Measurements from ENCODE around the gene SSR4.

The SSR4 gene

GRCh38 chrX:153768311-153769157 lies 25.9 kb upstream of the SSR4 start:
- intact Hi-C loops (cut with DNase I) = no loop called here

GRCh38 chrX:153769158-153769864 lies 25.2 kb upstream of the SSR4 start:
- peak in 4 of 10 donors; percentile 13 to 81 (median 52) for DNase-seq
- intact Hi-C loops (cut with DNase I) = no loop called here

More at GRCh38 chrX:153768311-153769157, 25.9 kb upstream of the SSR4 start:
- DNase-seq = peak in 4 of 10 donors; percentile 19 to 83 (median 69)

GRCh38 chrX:153769865-153770600 lies 24.4 kb upstream of the SSR4 start:
- peak in 4 of 10 donors; percentile 18 to 85 (median 69) for DNase-seq
- intact Hi-C loops (cut with DNase I) = no loop called here

GRCh38 chrX:153770601-153771414 lies 23.7 kb upstream of the SSR4 start:
- peak in 3 of 10 donors; percentile 11 to 72 (median 35) for DNase-seq
- intact Hi-C loops (cut with DNase I) = no loop called here

- intact Hi-C loops (cut with DNase I) = no loop called here
Observed at GRCh38 chrX:153771415-153772315, 22.8 kb upstream of the SSR4 start.

GRCh38 chrX:153772316-153773217 lies 21.9 kb upstream of the SSR4 start:
- DNase-seq = peak in 6 of 10 donors; percentile 2 to 72 (median 39)
- intact Hi-C loops (cut with DNase I) = no loop called here

More at GRCh38 chrX:153771415-153772315, 22.8 kb upstream of the SSR4 start:
- DNase-seq = peak in 4 of 10 donors; percentile 23 to 80 (median 71)

GRCh38 chrX:153773218-153773611 lies 21.3 kb upstream of the SSR4 start:
- peak in 4 of 10 donors; percentile 8 to 73 (median 67) for DNase-seq
- intact Hi-C loops (cut with DNase I) = no loop called here

GRCh38 chrX:153773741-153774575 lies 20.5 kb upstream of the SSR4 start:
- intact Hi-C loops (cut with DNase I) = no loop called here

GRCh38 chrX:153774576-153775292 lies 19.7 kb upstream of the SSR4 start:
- intact Hi-C loops (cut with DNase I) = no loop called here

More at GRCh38 chrX:153773741-153774575, 20.5 kb upstream of the SSR4 start:
- DNase-seq = peak in 5 of 10 donors; percentile 4 to 83 (median 68)

GRCh38 chrX:153775293-153776119 lies 19.0 kb upstream of the SSR4 start:
- DNase-seq = peak in 6 of 10 donors; percentile 6 to 79 (median 32)
- intact Hi-C loops (cut with DNase I) = no loop called here

More at GRCh38 chrX:153774576-153775292, 19.7 kb upstream of the SSR4 start:
- peak in 5 of 10 donors; percentile 5 to 77 (median 59) for DNase-seq

- intact Hi-C loops (cut with DNase I) = no loop called here
- DNase-seq = peak in 2 of 10 donors; percentile 3 to 7
Observed at GRCh38 chrX:153776120-153776599, 18.3 kb upstream of the SSR4 start.

- intact Hi-C loops (cut with DNase I) = no loop called here
- DNase-seq = peak in 4 of 10 donors; percentile 0 to 64 (median 15)
Observed at GRCh38 chrX:153776611-153777045, 17.8 kb upstream of the SSR4 start.

- intact Hi-C loops (cut with DNase I) = no loop called here
- peak in 5 of 10 donors; percentile 3 to 80 (median 44) for DNase-seq
Observed at GRCh38 chrX:153777261-153778090, 17.0 kb upstream of the SSR4 start.

- intact Hi-C loops (cut with DNase I) = no loop called here
- peak in 4 of 10 donors; percentile 1 to 75 (median 62) for DNase-seq
Observed at GRCh38 chrX:153778181-153778580, 16.3 kb upstream of the SSR4 start.

All from posterior cingulate gyrus (tissue), 11 donors.